IPS-20b (cell line): ENCODE measurements around the gene CRY1.
"Not testable (repeated sequence)": the region's sequence is repeated elsewhere in the genome, so short reads cannot be mapped to it uniquely, and the experiment has no call there.

Source experiments
- H3K27ac ChIP-seq: one replicate; pipeline ENCODE4 v1.5.1; 2013; ENCODE audit warnings: low read length
- H3K27me3 ChIP-seq: 2 replicates; pipeline ENCODE4 v1.6.1; 2013; ENCODE audit warnings: mild to moderate bottlenecking, low read length, inconsistent platforms; ENCODE audit not compliant: insufficient read depth
- H3K36me3 ChIP-seq: 2 replicates; pipeline ENCODE4 v1.6.1; 2013; ENCODE audit warnings: low read depth, mild to moderate bottlenecking, inconsistent platforms, low read length, moderate library complexity; ENCODE audit not compliant: insufficient read depth
- H3K4me1 ChIP-seq: 2 replicates; pipeline ENCODE4 v1.6.1; 2013; ENCODE audit warnings: mild to moderate bottlenecking, control low read depth, inconsistent platforms, low read length, moderate library complexity; ENCODE audit not compliant: insufficient read depth
- H3K4me3 ChIP-seq: 2 replicates; pipeline ENCODE4 v1.5.1; 2013; ENCODE audit warnings: mild to moderate bottlenecking, low read length, inconsistent platforms
- H3K9ac ChIP-seq: 2 replicates; pipeline ENCODE4 v1.6.1; 2013; ENCODE audit warnings: low read depth, mild to moderate bottlenecking, inconsistent platforms, low read length, moderate library complexity
- H3K9me3 ChIP-seq: 2 replicates; pipeline ENCODE4 v1.6.1; 2013; ENCODE audit warnings: mild to moderate bottlenecking, low read depth, low read length, inconsistent platforms; ENCODE audit not compliant: insufficient read depth

Gene CRY1

GRCh38 chr12:107025671-107026070, 67.7 kb downstream of the CRY1 start:
- H3K9me3 ChIP-seq = no peaks in the 10 kb centered on the region
- 0 out of 2 replicates have a peak, but pooled peaks cover 6% of the 10 kb centered on the region for H3K36me3 ChIP-seq
- no peaks in the 10 kb centered on the region for H3K27me3 ChIP-seq
- H3K4me3 ChIP-seq = no peak overlapping the region
- 0 out of 2 replicates have a peak, but pooled peaks cover 3% of the 10 kb centered on the region for H3K4me1 ChIP-seq
- no peak overlapping the region for H3K9ac ChIP-seq
- H3K27ac ChIP-seq = no peak overlapping the region

- Histone ChIP-seq H3K4me3 (no peak overlapping the region), H3K4me1 (no peaks in the 10 kb centered on the region), H3K27me3 (no peaks in the 10 kb centered on the region)
Observed at GRCh38 chr12:107019546-107019945, 73.8 kb downstream of the CRY1 start.

GRCh38 chr12:107017042-107017441, 76.3 kb downstream of the CRY1 start:
- Histone ChIP-seq H3K4me1 (no peaks in the 10 kb centered on the region), H3K9me3 (no peaks in the 10 kb centered on the region), H3K9ac (no peak overlapping the region), H3K27ac (no peak overlapping the region), H3K4me3 (no peak overlapping the region), H3K36me3 (peaks cover 10% of the 10 kb centered on the region; the same call in 1 of the 2 replicates), H3K27me3 (no peaks in the 10 kb centered on the region)

More at GRCh38 chr12:107019546-107019945, 73.8 kb downstream of the CRY1 start:
- Histone ChIP-seq H3K9ac (no peak overlapping the region), H3K27ac (no peak overlapping the region), H3K36me3 (peaks cover 10% of the 10 kb centered on the region; the same call in 1 of the 2 replicates), H3K9me3 (no peaks in the 10 kb centered on the region)

GRCh38 chr12:107014055-107014454, 79.3 kb downstream of the CRY1 start:
- Histone ChIP-seq H3K4me3 (no peak overlapping the region), H3K36me3 (peaks cover 5% of the 10 kb centered on the region; the same call in 1 of the 2 replicates), H3K9me3 (no peaks in the 10 kb centered on the region), H3K27ac (no peak overlapping the region), H3K27me3 (no peaks in the 10 kb centered on the region), H3K9ac (no peak overlapping the region), H3K4me1 (no peaks in the 10 kb centered on the region)

- H3K4me3 ChIP-seq = no peak overlapping the region
- no peaks in the 10 kb centered on the region for H3K9me3 ChIP-seq
- H3K27me3 ChIP-seq = no peaks in the 10 kb centered on the region
- H3K9ac ChIP-seq = no peak overlapping the region
- H3K36me3 ChIP-seq = peaks cover 2% of the 10 kb centered on the region; the same call in 1 of the 2 replicates
- no peaks in the 10 kb centered on the region for H3K4me1 ChIP-seq
- H3K27ac ChIP-seq = no peak overlapping the region
Observed at GRCh38 chr12:107012736-107013425, 80.5 kb downstream of the CRY1 start.

- H3K27me3 ChIP-seq = no peaks in the 10 kb centered on the region
- no peaks in the 10 kb centered on the region for H3K4me1 ChIP-seq
- no peak overlapping the region for H3K9ac ChIP-seq
- no peak overlapping the region for H3K4me3 ChIP-seq
- H3K27ac ChIP-seq = no peak overlapping the region
- no peaks in the 10 kb centered on the region for H3K9me3 ChIP-seq
- H3K36me3 ChIP-seq = no peaks in the 10 kb centered on the region
Observed at GRCh38 chr12:107011519-107011918, 81.8 kb downstream of the CRY1 start.

- Histone ChIP-seq H3K9me3 (no peaks in the 10 kb centered on the region), H3K27ac (no peak overlapping the region), H3K4me1 (no peaks in the 10 kb centered on the region), H3K9ac (no peak overlapping the region), H3K27me3 (no peaks in the 10 kb centered on the region), H3K36me3 (no peaks in the 10 kb centered on the region), H3K4me3 (no peak overlapping the region)
Observed at GRCh38 chr12:107007411-107007810, 85.9 kb downstream of the CRY1 start.

GRCh38 chr12:107002665-107003064, 90.7 kb downstream of the CRY1 start:
- not testable (repeated sequence) for H3K27ac ChIP-seq, H3K4me1 ChIP-seq

GRCh38 chr12:106999446-106999845, 93.9 kb downstream of the CRY1 start:
- Histone ChIP-seq H3K4me3 (no peak overlapping the region), H3K27me3 (no peaks in the 10 kb centered on the region), H3K36me3 (peaks cover 39% of the 10 kb centered on the region), H3K4me1 (no peaks in the 10 kb centered on the region), H3K9me3 (no peaks in the 10 kb centered on the region), H3K9ac (no peak overlapping the region), H3K27ac (no peak overlapping the region)

More at GRCh38 chr12:107002665-107003064, 90.7 kb downstream of the CRY1 start:
- not testable (repeated sequence) for H3K9ac ChIP-seq, H3K27me3 ChIP-seq, H3K4me3 ChIP-seq, H3K9me3 ChIP-seq
- peaks cover 21% of the 10 kb centered on the region for H3K36me3 ChIP-seq

GRCh38 chr12:106997916-106998315, 95.4 kb downstream of the CRY1 start:
- H3K4me1 ChIP-seq = no peaks in the 10 kb centered on the region
- H3K27me3 ChIP-seq = no peaks in the 10 kb centered on the region
- no peak overlapping the region for H3K27ac ChIP-seq
- H3K36me3 ChIP-seq = peaks cover 39% of the 10 kb centered on the region
- H3K9ac ChIP-seq = no peak overlapping the region
- no peaks in the 10 kb centered on the region for H3K9me3 ChIP-seq
- H3K4me3 ChIP-seq = no peak overlapping the region

GRCh38 chr12:106996102-106996501, 97.2 kb downstream of the CRY1 start:
- not testable (repeated sequence) for H3K27ac ChIP-seq, H3K27me3 ChIP-seq, H3K9me3 ChIP-seq, H3K4me3 ChIP-seq, H3K4me1 ChIP-seq, H3K9ac ChIP-seq
- H3K36me3 ChIP-seq = peaks cover 32% of the 10 kb centered on the region

- no peak overlapping the region for H3K9ac ChIP-seq
- H3K36me3 ChIP-seq = peaks cover 27% of the 10 kb centered on the region
- H3K27ac ChIP-seq = no peak overlapping the region
- no peaks in the 10 kb centered on the region for H3K9me3 ChIP-seq
- H3K4me1 ChIP-seq = no peaks in the 10 kb centered on the region
- no peak overlapping the region for H3K4me3 ChIP-seq
- H3K27me3 ChIP-seq = no peaks in the 10 kb centered on the region
Observed at GRCh38 chr12:106994579-106995220, 98.6 kb downstream of the CRY1 start.
